ENCODE results near the gene GJD3.
"Not testable (repeated sequence)": the region's sequence is repeated elsewhere in the genome, so short reads cannot be mapped to it uniquely, and the experiment has no call there.

The GJD3 gene

DNA sequence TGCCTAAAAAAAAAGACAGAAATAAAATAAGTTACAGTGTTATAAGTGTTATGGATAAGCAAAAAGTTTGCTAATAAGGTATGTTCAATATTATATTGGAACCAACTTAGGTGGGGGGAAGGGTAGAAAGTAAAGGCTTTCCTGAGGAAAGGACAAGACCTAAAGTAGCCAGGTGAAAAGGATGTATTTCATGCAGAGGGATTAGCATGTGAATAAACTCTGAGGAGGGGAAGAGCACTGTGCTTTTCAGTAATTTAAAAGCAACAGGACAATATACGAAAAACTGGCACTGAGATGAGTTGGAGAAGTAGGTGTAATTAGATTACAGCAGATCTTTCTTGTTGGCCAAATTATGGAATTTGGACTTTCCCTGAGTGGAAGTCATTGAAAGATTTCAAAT, 45.5 kb upstream of the GJD3 start:
- Histone ChIP-seq H3K4me3 (replicated peaks; ENCODE audit: insufficient read depth, low read length) (no peak overlapping the region), H3K27me3 (ENCODE audit: insufficient read depth, poor library complexity, severe bottlenecking) (no peaks in the 10 kb centered on the region), H3K27ac (replicated peaks) (no peak overlapping the region)
- TF ChIP-seq, protein P1, sequence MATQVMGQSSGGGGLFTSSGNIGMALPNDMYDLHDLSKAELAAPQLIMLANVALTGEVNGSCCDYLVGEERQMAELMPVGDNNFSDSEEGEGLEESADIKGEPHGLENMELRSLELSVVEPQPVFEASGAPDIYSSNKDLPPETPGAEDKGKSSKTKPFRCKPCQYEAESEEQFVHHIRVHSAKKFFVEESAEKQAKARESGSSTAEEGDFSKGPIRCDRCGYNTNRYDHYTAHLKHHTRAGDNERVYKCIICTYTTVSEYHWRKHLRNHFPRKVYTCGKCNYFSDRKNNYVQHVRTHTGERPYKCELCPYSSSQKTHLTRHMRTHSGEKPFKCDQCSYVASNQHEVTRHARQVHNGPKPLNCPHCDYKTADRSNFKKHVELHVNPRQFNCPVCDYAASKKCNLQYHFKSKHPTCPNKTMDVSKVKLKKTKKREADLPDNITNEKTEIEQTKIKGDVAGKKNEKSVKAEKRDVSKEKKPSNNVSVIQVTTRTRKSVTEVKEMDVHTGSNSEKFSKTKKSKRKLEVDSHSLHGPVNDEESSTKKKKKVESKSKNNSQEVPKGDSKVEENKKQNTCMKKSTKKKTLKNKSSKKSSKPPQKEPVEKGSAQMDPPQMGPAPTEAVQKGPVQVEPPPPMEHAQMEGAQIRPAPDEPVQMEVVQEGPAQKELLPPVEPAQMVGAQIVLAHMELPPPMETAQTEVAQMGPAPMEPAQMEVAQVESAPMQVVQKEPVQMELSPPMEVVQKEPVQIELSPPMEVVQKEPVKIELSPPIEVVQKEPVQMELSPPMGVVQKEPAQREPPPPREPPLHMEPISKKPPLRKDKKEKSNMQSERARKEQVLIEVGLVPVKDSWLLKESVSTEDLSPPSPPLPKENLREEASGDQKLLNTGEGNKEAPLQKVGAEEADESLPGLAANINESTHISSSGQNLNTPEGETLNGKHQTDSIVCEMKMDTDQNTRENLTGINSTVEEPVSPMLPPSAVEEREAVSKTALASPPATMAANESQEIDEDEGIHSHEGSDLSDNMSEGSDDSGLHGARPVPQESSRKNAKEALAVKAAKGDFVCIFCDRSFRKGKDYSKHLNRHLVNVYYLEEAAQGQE (IDR thresholded peaks at IDR 0.05; ENCODE audit: insufficient replicate concordance, low read depth) = no peak
- no peak for TF ChIP-seq GABPA (IDR thresholded peaks at IDR 0.05; ENCODE audit: low read depth)
- no peak for TF ChIP-seq SPI1 (IDR thresholded peaks at IDR 0.05; ENCODE audit: borderline replicate concordance, low read depth)
- TF ChIP-seq, protein P2, sequence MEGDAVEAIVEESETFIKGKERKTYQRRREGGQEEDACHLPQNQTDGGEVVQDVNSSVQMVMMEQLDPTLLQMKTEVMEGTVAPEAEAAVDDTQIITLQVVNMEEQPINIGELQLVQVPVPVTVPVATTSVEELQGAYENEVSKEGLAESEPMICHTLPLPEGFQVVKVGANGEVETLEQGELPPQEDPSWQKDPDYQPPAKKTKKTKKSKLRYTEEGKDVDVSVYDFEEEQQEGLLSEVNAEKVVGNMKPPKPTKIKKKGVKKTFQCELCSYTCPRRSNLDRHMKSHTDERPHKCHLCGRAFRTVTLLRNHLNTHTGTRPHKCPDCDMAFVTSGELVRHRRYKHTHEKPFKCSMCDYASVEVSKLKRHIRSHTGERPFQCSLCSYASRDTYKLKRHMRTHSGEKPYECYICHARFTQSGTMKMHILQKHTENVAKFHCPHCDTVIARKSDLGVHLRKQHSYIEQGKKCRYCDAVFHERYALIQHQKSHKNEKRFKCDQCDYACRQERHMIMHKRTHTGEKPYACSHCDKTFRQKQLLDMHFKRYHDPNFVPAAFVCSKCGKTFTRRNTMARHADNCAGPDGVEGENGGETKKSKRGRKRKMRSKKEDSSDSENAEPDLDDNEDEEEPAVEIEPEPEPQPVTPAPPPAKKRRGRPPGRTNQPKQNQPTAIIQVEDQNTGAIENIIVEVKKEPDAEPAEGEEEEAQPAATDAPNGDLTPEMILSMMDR (IDR thresholded peaks at IDR 0.05; ENCODE audit: insufficient read depth, low read length) = no peak
- no peak for TF ChIP-seq POLR2AphosphoS5 (IDR thresholded peaks at IDR 0.05; ENCODE audit: low read depth)
- DNase-seq (ENCODE audit: low read depth in 1 of 2, low spot score in 1 of 2) = no peak

DNA sequence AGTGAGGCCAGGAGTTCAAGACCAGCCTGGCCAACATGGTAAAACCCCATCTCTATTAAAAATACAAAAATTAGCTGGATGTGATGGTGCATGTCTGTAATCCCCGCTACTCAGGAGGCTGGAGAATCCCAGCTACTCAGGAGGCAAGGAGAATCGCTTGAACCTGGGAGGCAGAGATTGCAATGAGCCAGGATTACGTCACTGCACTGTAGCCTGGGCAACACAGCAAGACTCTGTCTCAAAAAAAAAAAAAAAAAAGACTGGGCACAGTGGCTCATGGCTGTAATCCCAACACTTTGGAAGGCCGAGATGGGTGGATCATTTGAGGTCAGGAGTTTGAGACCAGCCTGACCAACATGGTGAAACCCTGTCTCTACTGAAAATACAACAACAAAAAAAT, 45.0 kb upstream of the GJD3 start:
- not testable (repeated sequence) for H3K27me3 ChIP-seq (ENCODE audit: insufficient read depth, poor library complexity, severe bottlenecking); DNase-seq (ENCODE audit: low read depth in 1 of 2, low spot score in 1 of 2); H3K4me3 ChIP-seq (replicated peaks; ENCODE audit: insufficient read depth, low read length); H3K27ac ChIP-seq (replicated peaks)

DNA sequence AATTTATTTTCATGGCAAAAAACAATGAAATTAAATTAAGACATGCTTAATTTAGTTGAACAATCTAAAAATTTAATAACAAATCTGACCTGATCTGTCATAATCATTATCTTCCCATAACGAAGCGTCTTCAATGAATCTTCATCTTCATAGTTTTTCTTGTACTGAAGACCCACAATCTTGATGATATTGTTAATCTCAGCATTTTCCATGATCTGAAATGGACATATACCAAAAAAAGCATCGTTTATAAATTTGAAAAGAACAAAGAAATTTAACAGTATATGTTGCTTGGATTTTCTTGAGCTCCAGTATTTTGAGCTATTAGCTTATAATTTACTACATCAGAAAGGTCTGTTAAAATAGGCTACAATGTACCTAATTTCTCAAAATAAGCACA, 42.9 kb upstream of the GJD3 start:
- H3K27me3 ChIP-seq (ENCODE audit: insufficient read depth, poor library complexity, severe bottlenecking) = no peaks in the 10 kb centered on the region
- DNase-seq (ENCODE audit: low read depth in 1 of 2, low spot score in 1 of 2) = no peak
- no peak overlapping the region for H3K4me3 ChIP-seq (replicated peaks; ENCODE audit: insufficient read depth, low read length)
- TF ChIP-seq GABPA (IDR thresholded peaks at IDR 0.05; ENCODE audit: low read depth) = no peak
- H3K27ac ChIP-seq (replicated peaks) = no peak overlapping the region

DNA sequence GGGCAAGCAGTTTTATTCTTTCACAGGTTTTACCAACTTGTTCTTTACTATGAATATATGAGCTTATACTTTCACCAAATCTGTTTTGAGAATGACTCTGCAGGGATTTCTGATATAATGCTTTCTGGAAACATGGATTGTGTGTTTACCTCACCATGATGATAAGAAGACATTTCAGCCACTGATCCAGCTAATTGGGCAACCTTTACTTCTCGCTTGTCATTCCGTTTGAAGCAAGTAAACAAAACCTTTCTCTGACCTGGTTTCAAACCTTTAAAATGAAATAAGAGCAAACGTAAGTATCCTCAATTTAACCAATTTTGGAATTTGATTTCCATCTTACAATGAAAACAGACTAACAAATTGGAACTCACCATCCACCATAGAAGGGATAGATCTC, 39.5 kb upstream of the GJD3 start:
- TF ChIP-seq, protein P2 (IDR thresholded peaks at IDR 0.05; ENCODE audit: insufficient read depth, low read length) = no peak
- TF ChIP-seq SPI1 (IDR thresholded peaks at IDR 0.05; ENCODE audit: borderline replicate concordance, low read depth) = no peak
- TF ChIP-seq, protein P1 (IDR thresholded peaks at IDR 0.05; ENCODE audit: insufficient replicate concordance, low read depth) = no peak
- no peak for TF ChIP-seq POLR2AphosphoS5 (IDR thresholded peaks at IDR 0.05; ENCODE audit: low read depth)
- no peak for TF ChIP-seq GABPA (IDR thresholded peaks at IDR 0.05; ENCODE audit: low read depth)
- no peak overlapping the region for H3K4me3 ChIP-seq (replicated peaks; ENCODE audit: insufficient read depth, low read length)
- H3K27me3 ChIP-seq (ENCODE audit: insufficient read depth, poor library complexity, severe bottlenecking) = no peaks in the 10 kb centered on the region
- H3K27ac ChIP-seq (replicated peaks) = no peak overlapping the region
- DNase-seq (ENCODE audit: low read depth in 1 of 2, low spot score in 1 of 2) = no peak

DNA sequence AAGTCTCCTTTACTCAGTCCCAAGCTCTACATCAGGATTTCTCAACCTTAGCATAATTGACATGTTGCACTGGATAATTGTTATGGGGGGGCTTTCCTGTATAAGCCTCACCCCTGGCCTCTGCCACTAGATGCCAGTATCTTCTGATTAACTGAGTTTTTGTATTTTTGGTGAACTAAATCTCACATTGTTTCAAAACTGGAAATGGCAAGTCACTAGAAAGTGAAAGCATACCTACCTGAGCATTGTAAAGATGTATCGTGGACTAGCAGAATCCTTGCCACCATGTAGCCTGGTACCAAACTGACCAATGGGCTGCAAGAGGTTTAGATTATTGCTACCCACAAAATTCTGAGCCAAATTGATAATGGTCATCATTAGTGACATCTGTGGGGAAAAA, 38.1 kb upstream of the GJD3 start:
- Histone ChIP-seq H3K27me3 (ENCODE audit: insufficient read depth, poor library complexity, severe bottlenecking) (no peaks in the 10 kb centered on the region), H3K27ac (replicated peaks) (no peak overlapping the region), H3K4me3 (replicated peaks; ENCODE audit: insufficient read depth, low read length) (no peak overlapping the region)
- TF ChIP-seq, protein P1 (IDR thresholded peaks at IDR 0.05; ENCODE audit: insufficient replicate concordance, low read depth) = no peak
- TF ChIP-seq POLR2AphosphoS5 (IDR thresholded peaks at IDR 0.05; ENCODE audit: low read depth) = no peak
- no peak for TF ChIP-seq SPI1 (IDR thresholded peaks at IDR 0.05; ENCODE audit: borderline replicate concordance, low read depth)
- TF ChIP-seq, protein P2 (IDR thresholded peaks at IDR 0.05; ENCODE audit: insufficient read depth, low read length) = no peak
- no peak for DNase-seq (ENCODE audit: low read depth in 1 of 2, low spot score in 1 of 2)
